SH-SY5Y (cell line): Measurements from ENCODE around the gene VIPR1.

Experiments used
- GATA2 ChIP-seq: IDR thresholded peaks from 2 replicates; pipeline ENCODE4 v1.6.1; 2011; ENCODE audit warnings: mild to moderate bottlenecking, low read depth, low read length
- GATA3 ChIP-seq: IDR thresholded peaks from 2 replicates; pipeline ENCODE4 v1.6.1; 2011; ENCODE audit warnings: low read depth, mild to moderate bottlenecking, low read length, moderate library complexity

- TF ChIP-seq GATA2 (no peak), GATA3 (no peak)
These were observed 8.8 kb downstream of the VIPR1 start for GRCh38 chr3:42511201-42511600.
